Activated T-cell treated with anti-CD3 and anti-CD28 coated beads for 24 hours (primary cell): ENCODE measurements around the gene AQR.

Experiments used
- DNase-seq: peaks from one replicate; pipeline ENCODE4 v3.0.0-alpha.2; 2020; ENCODE audit warnings: low read depth

The AQR gene

DNA sequence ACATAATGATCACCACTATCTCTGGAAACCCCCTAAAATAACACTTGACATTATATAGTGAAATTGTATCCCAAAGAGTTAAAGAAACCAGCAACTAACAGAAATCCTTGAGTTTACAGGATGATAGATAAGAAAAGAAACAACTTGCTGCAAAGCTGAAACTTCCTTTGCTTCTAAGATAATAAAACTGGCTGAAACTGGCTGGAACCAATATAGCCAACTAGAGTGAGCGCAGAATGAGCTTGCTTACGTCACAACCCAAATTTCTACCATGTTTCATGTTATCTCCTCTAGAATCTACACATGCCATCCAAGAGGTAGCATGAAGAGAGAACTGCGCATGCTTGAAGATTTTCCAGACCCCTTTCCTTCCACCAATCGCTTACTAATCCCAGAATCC is 90.4 kb downstream of the AQR start:
- DNase-seq: no peak

DNA sequence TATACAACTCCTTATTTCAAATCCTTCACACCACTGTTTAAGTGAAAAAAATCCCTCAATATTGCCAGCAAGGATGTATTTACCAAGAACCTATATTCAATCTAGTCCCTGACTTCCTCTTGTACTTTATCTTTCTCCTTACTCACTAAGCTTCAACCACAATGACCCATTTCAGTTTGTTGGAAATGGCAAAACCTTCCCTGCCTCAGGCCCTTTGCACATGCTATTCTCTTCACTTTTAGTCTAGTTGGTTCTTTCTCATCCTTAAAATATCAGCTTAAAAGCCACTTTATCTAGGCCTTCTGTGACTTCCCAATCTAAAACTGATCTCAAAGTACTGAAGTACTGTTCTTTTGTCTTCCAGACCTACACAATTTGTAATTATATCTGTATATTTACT is 92.9 kb downstream of the AQR start:
- DNase-seq: no peak

DNA sequence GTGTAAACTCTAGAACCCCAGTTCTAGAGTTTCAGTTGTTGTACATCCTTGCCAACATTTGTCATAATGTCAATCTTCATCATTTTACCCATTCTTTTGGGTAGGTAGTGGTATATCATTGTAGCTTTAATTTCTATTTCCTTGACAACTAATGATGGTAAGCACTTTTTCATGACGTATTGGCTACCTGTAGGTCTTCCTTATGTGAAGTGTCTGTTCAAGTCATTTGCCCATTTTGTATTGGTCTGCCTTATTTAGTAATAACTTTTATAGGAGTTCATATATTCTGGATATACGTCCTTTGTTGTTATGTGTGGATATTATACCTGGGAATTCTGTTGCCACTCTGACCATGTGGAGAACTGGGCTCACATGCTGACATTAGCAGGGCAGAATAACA is 100.4 kb downstream of the AQR start:
- no peak for DNase-seq

DNA sequence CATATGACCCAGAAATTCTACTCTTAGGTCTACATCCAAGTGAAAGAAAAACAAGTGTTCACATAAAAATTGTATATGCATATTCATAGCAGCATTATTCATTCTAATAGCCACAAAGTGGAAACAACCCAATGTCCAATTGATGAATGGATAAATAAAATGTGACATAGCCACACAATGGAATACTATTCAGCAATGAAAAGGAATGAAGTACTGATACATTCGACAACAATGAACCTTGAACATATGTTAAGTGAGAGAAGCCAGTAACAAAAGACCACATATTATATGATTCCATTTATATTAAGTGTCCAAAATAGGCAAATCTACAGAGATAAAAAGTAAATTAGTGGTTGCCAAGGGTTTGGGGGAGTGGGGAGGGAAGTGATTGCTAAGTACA is 104.0 kb downstream of the AQR start:
- no peak for DNase-seq

DNA sequence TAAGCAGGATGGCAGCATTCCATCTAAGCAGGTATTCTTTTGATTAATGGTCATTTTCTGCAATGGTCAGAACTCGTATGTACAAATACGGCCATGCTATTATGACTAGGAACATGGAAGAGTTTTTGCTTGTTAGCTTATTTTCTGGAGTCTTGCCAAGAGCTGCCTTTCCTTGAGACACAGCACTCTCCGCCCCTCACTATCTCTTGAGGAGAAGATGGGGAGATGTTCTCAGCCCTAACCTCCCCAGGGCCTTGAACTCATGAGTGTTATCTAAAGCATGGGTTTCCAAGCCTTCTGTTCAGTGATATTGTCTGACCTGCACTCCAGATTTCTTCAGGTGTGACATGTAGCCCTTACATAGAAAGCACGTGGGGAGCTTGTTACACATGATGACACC is 108.3 kb downstream of the AQR start:
- no peak for DNase-seq

DNA sequence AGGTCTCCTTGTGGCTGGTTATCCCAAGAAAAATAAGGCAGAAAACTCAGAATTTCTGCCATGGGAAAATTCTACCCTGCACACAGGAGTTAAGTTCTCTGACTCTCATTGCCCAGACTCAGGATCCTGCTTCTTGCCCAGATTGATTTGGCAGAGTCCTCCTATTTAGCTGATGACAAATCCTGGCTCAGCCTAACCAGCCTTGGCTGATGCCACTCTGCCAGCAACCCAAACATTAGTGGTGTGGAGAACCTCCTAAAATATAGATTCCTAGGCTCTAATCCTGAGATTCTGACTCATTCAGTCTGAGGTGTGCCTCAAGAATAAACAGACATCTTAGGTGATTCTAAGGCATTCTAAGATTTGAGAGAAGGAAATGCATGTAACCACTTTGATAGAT is 113.6 kb downstream of the AQR start:
- no peak for DNase-seq

DNA sequence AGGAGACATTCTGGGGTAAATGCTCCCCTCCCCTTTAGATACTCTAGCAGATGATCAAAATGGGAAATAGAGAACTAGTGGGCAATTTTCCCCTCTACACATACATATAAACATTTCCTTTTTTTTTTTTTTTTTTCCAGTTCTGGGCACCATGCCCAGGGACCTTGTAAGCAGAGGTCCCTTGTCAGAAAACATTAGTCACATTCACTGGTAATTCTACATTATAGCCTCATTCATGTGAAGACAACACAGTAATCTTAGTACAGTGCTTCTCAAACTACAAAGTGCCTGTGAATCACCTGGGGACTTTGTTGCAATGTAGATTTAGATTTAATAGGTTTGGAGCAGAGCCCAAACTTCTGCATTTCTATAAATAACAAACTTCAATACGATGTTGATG is 114.1 kb downstream of the AQR start:
- DNase-seq: no peak

DNA sequence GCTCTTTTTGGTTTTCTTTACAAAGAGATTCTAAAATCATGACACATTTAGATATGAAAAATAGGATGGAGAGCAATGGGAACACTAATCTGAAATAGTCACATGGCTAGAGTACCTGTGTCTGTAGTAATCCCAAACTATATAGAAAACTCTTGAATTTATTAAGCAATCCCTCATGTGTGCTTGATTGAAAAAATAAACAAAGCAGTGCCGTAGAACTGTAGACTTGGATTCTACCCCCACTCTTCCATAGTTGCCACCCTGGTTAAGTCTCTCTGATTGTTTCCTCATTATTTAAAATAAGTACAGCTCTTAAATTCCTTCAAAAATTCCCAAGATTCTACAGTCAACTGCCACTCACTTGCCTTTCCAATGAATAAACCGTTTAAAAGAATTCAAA is 115.3 kb downstream of the AQR start:
- no peak for DNase-seq

DNA sequence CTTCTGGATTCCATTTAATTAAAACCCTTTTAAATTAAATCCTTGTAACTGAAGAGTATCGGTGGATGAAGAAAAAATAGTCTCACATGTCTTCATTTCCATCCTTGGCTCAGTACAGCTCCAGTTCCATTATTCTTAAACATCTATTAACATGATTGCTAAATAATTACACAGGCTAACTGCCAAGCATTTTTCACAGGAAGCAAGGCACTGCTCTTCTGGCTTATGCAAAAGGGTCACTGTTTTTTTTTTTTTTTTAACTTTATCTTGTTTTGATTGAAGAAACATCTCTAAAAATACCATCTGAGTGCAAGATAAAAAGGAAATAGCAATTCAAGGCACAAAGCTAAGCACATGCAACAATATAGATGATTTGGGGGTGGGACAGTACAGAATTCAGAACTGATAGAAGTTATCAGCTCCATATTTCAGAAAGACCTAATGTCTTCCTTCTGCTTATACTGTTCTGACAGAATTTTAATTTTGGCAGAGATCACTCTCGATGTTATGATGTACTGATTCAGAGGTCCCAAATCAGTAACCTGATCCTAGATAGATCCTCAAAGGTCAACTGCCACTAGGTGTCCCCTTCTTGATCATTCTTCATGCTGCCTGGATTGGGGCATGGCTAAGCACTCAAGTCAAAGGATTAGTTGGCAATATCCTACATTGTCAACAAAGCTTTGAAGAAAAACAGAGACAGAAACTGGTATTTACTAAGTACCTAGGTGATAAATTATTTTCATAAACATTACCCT is 116.4 kb downstream of the AQR start:
- DNase-seq: no peak

DNA sequence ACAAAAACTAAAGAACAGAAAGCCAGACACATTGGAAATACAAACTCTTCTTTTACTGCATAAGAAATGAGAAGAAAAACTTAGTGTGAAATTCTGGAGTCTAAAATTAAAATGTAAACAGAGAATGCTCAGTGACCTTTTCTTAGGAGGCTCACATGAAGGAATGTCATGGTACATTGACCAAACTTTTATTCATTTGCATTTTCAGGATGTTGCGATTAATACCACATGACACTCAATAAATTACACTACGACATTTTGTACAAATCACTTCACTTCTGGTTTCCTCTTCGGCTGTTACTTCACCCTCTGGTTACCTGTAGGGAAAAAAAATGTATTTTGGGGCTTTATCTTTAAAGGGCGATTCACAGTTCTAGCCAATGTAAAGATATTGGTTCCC is 117.8 kb downstream of the AQR start:
- no peak for DNase-seq

DNA sequence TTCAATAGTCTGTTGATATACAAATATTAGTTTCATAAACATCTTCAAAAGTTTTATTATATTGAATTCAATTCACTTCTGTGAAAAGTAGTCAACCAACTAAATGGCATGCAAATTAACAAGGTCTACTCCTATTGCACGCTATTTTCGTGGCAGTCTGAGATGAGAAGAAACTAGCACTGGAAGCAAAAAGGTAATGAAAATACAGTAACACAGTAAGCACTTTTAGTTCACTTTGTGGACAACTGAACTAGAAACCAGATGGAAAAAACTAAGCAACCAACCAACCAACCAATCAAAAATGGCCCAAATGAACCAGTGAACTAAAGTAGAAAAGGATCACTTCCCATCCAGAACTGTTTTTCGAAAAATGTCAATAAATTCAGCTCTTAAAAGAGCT is 118.5 kb downstream of the AQR start:
- DNase-seq: no peak

DNA sequence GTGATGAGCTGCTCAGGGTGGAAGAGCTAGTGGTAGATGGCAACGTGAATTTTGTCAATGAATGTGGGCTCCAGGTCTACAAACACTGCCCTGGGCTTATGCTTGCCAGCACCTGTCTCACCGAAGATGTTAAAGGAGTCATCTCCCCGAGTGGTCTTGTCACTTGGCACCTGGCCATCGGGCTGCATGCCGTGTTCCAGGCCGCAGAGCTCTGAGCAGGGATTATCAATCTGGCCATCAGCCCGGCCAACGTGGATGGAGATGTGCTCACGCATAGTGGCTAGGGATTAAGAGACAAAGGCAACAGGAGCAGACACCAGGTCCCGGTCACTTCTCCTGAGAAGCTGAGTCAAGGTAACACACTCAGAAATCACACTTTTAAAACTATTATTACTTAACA is 119.4 kb downstream of the AQR start:
- DNase-seq: no peak

DNA sequence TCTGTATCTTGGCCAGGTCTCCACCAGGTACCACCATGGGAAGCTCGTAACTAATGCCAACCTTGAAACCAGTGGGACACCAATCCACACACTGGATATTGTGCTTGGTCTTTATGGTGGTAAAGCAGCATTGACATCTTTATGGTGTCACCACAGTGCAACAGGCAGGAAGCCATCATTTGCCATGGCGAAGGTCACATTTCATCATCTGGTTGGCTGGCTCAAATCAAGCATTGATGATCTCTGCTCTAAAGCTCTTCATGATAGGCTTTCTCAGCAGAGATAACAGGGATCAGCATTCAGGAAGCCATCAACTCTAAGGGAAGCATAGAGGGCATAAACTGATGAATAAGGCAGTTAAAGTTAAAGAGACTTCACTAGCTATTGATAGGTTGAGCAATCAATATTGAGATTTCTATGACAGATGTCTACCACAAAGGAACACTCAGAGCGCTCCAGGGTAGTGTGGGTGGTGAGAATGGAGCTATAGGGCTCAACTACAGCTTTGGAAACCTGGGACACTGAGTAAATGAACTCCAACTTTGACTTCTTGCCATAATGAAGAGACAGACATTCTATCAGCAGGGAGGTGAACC is 120.1 kb downstream of the AQR start:
- DNase-seq: no peak

DNA sequence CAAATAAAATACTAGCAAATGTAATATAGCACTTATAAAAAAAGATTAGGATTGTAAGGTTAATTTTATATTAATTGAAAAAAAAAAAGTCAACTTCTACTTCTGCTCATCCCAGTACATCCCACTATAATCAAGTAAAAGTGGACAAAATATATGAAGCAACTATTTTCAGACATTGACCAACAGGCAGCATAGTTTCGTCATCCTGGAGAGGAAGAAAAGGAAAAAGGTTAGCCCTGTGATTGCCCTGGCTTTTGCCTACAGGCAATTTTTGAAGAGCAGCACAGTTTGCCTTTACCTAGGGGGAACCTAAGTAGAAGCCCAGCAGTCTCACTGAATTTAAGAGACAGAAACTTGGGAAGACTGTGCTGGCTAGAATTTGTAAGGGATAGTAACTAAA is 121.9 kb downstream of the AQR start:
- DNase-seq: no peak

DNA sequence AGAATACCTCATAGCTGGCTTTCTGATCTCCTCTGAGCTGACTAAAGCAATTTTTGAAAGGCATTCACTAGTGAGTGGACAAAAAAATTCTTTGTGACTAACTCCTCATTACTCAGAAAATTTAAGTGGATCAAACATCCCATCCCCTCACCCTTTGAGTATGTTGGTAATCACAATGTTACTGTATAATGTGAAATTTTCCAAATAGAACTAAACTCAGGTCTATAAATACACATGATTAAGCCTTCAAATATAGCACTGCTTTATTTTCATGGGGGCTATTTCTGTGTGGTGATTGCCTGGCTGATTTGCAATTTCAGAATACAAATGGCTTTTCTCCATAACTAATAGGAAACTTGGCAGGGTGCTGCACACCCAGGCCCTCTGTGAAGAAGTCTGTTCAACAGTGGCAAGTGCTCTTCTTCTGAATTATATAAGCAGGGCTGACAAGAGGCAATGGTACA is 128.2 kb downstream of the AQR start:
- no peak for DNase-seq

DNA sequence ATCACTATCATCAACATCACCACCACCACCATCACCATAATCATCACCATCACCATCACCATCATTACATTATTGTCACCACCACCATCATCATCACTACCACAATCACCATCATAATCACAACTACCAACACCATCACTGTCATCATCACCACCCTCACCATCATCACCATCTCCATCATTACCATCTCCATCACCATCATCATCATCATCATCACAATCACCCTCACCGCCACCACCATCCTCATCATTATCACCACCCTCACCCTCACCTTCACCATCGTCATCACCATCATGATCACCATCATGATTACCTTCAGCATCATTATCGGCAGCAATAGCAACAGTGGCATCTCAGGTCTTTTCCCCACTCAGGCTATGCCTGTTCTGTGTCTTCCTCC is 131.3 kb downstream of the AQR start:
- no peak for DNase-seq

DNA sequence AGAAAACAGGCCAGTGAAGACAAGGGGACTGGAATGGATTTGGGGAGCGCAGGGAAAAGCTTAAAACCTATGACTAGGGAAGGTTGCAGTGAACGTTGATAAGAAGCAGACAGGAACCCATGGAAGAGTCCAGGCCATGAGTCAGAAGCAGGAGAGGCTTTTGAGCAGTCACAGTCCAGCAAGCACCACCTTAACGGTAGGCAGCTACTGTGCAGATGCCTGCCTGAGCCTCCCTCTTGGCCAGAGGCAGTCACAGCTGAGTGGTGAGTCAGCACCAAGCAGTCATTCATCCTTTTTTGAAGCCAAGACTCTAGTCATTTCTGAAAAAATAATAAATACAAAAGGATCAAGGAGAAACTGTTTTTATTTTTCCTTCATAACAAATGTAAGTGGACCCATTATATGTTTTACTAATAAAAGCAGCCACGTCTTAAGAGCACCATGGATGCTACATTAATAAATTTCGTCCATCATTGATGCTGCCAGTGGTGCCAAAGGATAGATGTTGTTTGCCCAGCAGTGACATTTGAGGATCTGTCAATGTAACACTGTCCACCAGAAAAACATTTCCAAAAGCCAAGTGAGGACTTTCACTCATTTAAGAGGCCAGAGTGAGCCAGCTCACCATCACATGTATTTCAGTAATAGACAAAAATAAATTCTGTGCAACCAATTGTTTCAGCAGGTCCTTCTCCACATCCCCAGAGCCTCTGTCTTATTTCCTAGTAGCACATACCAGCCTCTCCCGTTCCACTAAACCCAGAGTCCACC is 132.1 kb downstream of the AQR start:
- no peak for DNase-seq

DNA sequence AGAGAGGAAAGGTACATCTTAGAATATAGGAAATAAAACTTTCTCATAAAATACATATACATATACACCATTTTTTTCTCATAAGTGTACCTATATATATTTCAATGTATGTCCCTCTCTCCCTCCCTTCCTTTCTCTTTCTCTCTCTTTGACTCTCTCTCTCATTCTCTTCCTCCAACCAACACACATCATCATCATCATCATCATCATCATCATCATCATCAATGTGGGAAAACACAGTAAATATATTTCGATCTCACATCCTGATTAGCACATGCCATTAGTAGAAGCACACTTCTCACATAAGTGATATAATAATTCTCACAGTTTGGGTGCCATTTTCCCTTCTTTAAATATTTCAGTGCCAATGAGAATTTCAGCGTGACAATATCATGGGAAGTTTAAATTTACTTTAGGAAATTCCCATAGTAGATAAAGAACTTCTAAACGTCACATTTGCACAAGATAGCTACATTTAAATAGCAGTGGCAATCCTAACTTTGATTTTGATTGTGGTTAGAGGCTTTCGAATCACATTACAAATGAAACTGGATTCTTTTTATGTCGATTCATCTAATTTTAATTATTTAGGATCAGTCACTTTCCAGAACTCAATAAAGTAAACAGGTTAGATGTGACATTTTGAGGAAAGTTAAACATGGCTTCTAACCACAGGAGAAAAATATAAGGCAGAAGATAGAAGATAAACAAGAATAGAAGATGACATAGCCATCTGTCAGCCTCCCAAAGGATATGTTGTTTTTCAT is 141.2 kb downstream of the AQR start:
- no peak for DNase-seq

DNA sequence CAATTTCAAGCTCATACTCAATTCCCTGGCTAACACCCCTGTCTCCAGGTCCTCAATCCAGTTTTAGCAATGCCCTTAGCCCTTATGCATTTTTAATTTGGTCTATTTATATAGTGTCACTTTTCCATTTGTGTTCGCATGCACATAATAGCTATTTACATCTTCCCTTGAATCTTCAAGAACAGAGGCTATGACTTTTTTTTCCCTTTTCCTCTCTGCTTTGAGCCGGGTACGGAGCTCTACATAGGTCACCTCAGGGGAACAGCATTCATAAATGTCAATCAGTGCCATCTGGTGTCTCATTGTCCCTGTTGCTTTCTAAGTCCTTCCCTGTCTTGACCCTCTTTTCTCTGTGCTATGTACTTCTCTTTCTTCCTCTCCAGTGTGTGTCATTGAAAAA is 147.7 kb downstream of the AQR start:
- no peak for DNase-seq

DNA sequence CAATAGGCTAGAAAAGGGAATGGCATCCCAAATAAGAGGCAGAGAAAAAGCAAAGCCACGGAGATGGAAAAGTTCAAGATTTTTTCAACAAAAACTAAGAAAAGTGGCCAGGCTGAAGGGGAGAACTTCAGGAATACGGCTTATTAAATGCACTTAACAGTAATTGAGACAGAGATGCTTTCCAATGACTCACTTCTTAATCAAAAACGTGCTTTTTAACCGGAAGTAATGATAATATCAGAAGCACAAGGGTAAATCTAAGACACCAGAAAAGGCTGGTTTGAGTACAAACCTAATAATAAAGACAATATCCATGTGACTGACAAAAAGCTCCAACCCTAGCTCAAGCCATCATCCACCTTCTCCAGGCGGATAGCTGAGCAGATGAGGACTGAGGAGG is 149.4 kb downstream of the AQR start:
- DNase-seq: no peak

DNA sequence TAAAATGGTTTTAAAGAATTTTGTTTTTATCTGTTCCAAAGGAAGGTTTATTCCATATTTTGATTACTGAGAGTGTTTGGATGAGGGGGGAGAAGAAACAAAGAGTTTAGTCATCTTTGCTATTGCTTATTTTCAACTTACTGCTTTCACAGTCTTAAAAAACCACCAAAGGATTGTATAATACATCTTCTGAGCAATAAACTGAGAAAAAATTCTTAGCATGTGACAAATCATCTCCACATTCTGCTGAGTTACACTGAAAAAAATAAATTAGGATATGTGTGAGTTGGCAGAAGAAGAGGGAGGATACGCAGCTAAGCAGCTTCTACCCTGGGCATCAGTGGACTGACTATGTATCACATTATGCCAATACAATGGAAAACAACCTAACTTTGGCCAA is 151.0 kb downstream of the AQR start:
- DNase-seq: no peak

DNA sequence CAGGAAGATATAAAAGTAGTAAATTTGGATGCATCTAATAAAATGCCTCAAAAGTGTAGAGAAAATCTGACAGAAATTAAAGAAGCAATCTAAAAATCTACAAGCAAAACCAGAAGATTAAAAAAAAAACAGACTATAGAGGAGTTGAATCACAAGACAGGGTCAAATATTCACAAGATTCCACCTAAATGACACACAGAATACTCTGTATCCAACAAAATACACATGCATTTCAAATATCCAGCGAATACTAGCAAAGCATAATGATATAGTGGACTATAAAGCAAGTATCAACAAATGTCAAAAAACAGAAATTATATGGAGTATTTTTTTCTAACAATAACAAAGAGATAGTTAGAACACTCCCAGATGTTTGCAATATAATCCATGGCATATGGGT is 153.7 kb downstream of the AQR start:
- no peak for DNase-seq
